HCT116 (cell line): ENCODE results near the gene SMS. TPM values are rescaled to one million over a fixed set of nuclear protein-coding genes. Genes with fewer than 3 reads are reported as not detected.

Experiments used
- ATAC-seq: fragments of 200-7000 bp; cut with Tn5 transposase; 2 replicates; pipeline ENCODE4 v1.9.1; 2020; ENCODE audit warnings: mild to moderate bottlenecking, moderate library complexity
- BruUV-seq: library from RNA; stranded (reverse); fragments of 400-500 nt; replicated peaks from 2 replicates; lab custom pipeline; 2021; lab: Mats Ljungman, UMichigan
- CTCF ChIA-PET: fragments of 300-600 bp; sonication (Branson Sonifier 250); formaldehyde crosslinking; loops from one replicate; lab custom pipeline; 2021; ENCODE audit warnings: antibody characterized with exemption; lab: Charles Lee
- POLR2A ChIA-PET: fragments of 300-600, 350-600 bp; sonication (Branson Sonifier 250); formaldehyde crosslinking; loops from one replicate; lab custom pipeline; 2021; ENCODE audit warnings: antibody characterized with exemption; lab: Charles Lee
- RAD21 ChIA-PET, 2 experiments: fragments of 300-600 bp; sonication (Branson Sonifier 250); formaldehyde crosslinking; loops; one replicate each; lab custom pipeline; 2023; ENCODE audit warnings: low total read pairs in 2 of 2; ENCODE audit not compliant: uncharacterized antibody in 2 of 2, unreplicated experiment in 2 of 2, low non-redundant PET in 1 of 2; lab: Charles Lee
- DNase-seq: peaks from one replicate; pipeline ENCODE4 v3.0.0-alpha.2; 2010; ENCODE audit warnings: low read depth, low spot score
- H2AFZ ChIP-seq: fragments of 200-600 bp; shearing (Covaris generic), sonication (generic); 2 replicates; pipeline ENCODE4 v1.6.1; 2017; ENCODE audit warnings: low read depth, mixed run types, mixed read lengths, antibody characterized with exemption, low read length; ENCODE audit not compliant: poor library complexity, severe bottlenecking
- H3K27ac ChIP-seq: 2 replicates; pipeline ENCODE4 v1.5.1; 2012; ENCODE audit warnings: low read depth, low read length
- H3K27me3 ChIP-seq: fragments of 200-600 bp; sonication (generic); 2 replicates; pipeline ENCODE4 v1.6.1; 2016; ENCODE audit warnings: mixed run types, low read length, mixed read lengths; ENCODE audit not compliant: insufficient read depth
- H3K36me3 ChIP-seq, 2 experiments: fragments of 200-500 bp in 1 of 2; fragments of 200-600 bp in 1 of 2; sonication (Bioruptor generic) in 1 of 2; sonication (generic) in 1 of 2; 2 replicates each; pipeline versions ENCODE4 v1.5.1 to v1.6.1; 2014 to 2016; ENCODE audit warnings: low read length in 2 of 2, inconsistent platforms in 1 of 2, mixed read lengths in 1 of 2, mixed run types in 1 of 2; ENCODE audit not compliant: insufficient read depth in 2 of 2, control insufficient read depth in 1 of 2
- H3K4me1 ChIP-seq, 2 experiments: fragments of 200-600 bp in 1 of 2; sonication (generic) in 1 of 2; 2 replicates each; pipeline versions ENCODE4 v1.5.1 to v1.6.1; 2012 to 2017; ENCODE audit warnings: low read length in 2 of 2, inconsistent platforms in 1 of 2, mild to moderate bottlenecking in 1 of 2, mixed read lengths in 1 of 2, mixed run types in 1 of 2, moderate library complexity in 1 of 2; ENCODE audit not compliant: insufficient read depth in 2 of 2, control insufficient read depth in 1 of 2
- H3K4me2 ChIP-seq: fragments of 200-600 bp; sonication (generic); 2 replicates; pipeline ENCODE4 v1.6.1; 2017; ENCODE audit warnings: mixed run types, low read length, mixed read lengths
- H3K4me3 ChIP-seq, 2 experiments: fragments of 200-600 bp in 1 of 2; sonication (generic) in 1 of 2; replicated peaks in 1 of 2; 2 replicates each; pipeline ENCODE4 v1.5.1; 2011 to 2016; ENCODE audit warnings: low read length in 2 of 2, control low read depth in 1 of 2, low read depth in 1 of 2, mild to moderate bottlenecking in 1 of 2, mixed read lengths in 1 of 2, mixed run types in 1 of 2
- H3K79me2 ChIP-seq: fragments of 200-600 bp; sonication (generic); 2 replicates; pipeline ENCODE4 v1.6.1; 2017; ENCODE audit warnings: mild to moderate bottlenecking, mixed run types, low read length, moderate library complexity, mixed read lengths; ENCODE audit not compliant: insufficient read depth
- H3K9ac ChIP-seq: fragments of 200-600 bp; sonication (generic); 2 replicates; pipeline ENCODE4 v1.6.1; 2016; ENCODE audit warnings: low read length, mixed read lengths
- H3K9me2 ChIP-seq: fragments of 200-600 bp; sonication (generic), shearing (Covaris generic); 2 replicates; pipeline ENCODE4 v1.6.1; 2017; ENCODE audit warnings: mixed run types, mild to moderate bottlenecking, moderate library complexity; ENCODE audit not compliant: insufficient read depth
- H3K9me3 ChIP-seq, 2 experiments: fragments of 200-500 bp in 1 of 2; fragments of 200-600 bp in 1 of 2; sonication (Bioruptor generic) in 1 of 2; sonication (generic) in 1 of 2; 2 replicates each; pipeline ENCODE4 v1.6.1; 2014 to 2017; ENCODE audit warnings: low read length in 2 of 2, mixed read lengths in 2 of 2, inconsistent platforms in 1 of 2, low read depth in 1 of 2, mild to moderate bottlenecking in 1 of 2, mixed run types in 1 of 2, moderate library complexity in 1 of 2; ENCODE audit not compliant: control insufficient read depth in 1 of 2, insufficient read depth in 1 of 2
- H4K20me1 ChIP-seq: fragments of 200-600 bp; sonication (generic), shearing (Covaris generic); 2 replicates; pipeline ENCODE4 v1.6.1; 2017; ENCODE audit warnings: mixed run types, mild to moderate bottlenecking, moderate library complexity; ENCODE audit not compliant: insufficient read depth
- CTCF ChIP-seq, 3 experiments: fragments of 200-600 bp in 1 of 3; sonication (generic) in 1 of 3; IDR thresholded peaks in 2 of 3; conservative IDR thresholded peaks in 1 of 3; 2 replicates each; pipeline ENCODE4 v1.5.1; 2012 to 2017; ENCODE audit warnings: low read depth in 2 of 3, low read length in 2 of 3, antibody characterized with exemption in 1 of 3, borderline replicate concordance in 1 of 3, control low read depth in 1 of 3, mild to moderate bottlenecking in 1 of 3, mixed read lengths in 1 of 3, mixed run types in 1 of 3, moderate library complexity in 1 of 3; ENCODE audit not compliant: insufficient read depth in 1 of 3
- EGR1 ChIP-seq: IDR thresholded peaks from 2 replicates; pipeline ENCODE4 v1.6.1; 2012; ENCODE audit warnings: low read depth
- JUND ChIP-seq: IDR thresholded peaks from 2 replicates; pipeline ENCODE4 v1.6.1; 2012
- SIN3A ChIP-seq: IDR thresholded peaks from 2 replicates; pipeline ENCODE4 v1.6.1; 2012; ENCODE audit warnings: low read depth
- SP1 ChIP-seq: IDR thresholded peaks from 2 replicates; pipeline ENCODE4 v1.6.1; 2012; ENCODE audit warnings: low read depth
- intact Hi-C: fragments of 100-400 bp; cut with micrococcal nuclease; formaldehyde crosslinking; loops from 2 replicates; pipeline ENCODE4 v1.10.0; 2022
- total RNA-seq: library from RNA; stranded (reverse); gene quantifications from one replicate; pipeline ENCODE4 v1.2.1, GENCODE V29; 2021; ENCODE audit not compliant: unreplicated experiment
- TF ChIP-seq, protein P1 (sequence below): IDR thresholded peaks from 2 replicates; pipeline ENCODE4 v1.6.1; 2012; ENCODE audit warnings: low read depth

SMS gene
- total RNA-seq, 1 experiment from 2014 or later, result 164 TPM

DNA sequence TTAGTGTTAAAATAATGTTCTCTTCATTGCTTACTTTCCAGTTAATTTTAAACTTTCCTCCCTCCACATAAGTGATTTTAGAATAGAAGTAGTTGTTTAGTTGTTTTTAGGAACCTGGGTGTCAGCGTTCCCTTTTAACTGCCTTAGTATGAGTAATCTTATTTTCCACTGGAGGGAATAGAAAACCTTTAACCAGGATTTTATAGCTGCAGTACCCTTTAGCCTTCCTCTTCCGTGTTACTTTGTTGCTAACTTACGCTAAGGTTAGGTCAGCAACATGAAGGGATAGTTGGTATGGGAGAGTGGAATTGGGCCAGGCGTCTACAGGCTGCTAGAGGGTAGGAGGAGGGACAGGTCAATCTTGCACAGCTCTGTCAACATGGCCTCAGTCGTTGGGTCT, 31.5 kb downstream of the SMS start:
- H3K79me2 ChIP-seq, result peaks cover 61% of the 10 kb centered on the region
- ATAC-seq, result no peak

GRCh38 chrX:21972721-21973120, 32.2 kb downstream of the SMS start:
- Histone ChIP-seq H3K4me3 (no peak overlapping the region), H3K79me2 (peaks cover 54% of the 10 kb centered on the region), H3K4me1 (no peaks in the 10 kb centered on the region), H4K20me1 (no peaks in the 10 kb centered on the region), H3K27me3 (no peaks in the 10 kb centered on the region), H3K9ac (no peak overlapping the region), H3K9me3 (no peaks in the 10 kb centered on the region), H3K9me2 (no peaks in the 10 kb centered on the region), H3K4me2 (no peak overlapping the region), H3K27ac (no peak overlapping the region), H2AFZ (no peak overlapping the region), H3K36me3 (peaks cover 8 to 21% of the 10 kb centered on the region in 2 experiments; a peak in 2 of 4 replicates)
- DNase-seq (no peak), ATAC-seq (peak; percentile 53)
- CTCF ChIA-PET, result no interaction called here
- TF ChIP-seq, protein P1, sequence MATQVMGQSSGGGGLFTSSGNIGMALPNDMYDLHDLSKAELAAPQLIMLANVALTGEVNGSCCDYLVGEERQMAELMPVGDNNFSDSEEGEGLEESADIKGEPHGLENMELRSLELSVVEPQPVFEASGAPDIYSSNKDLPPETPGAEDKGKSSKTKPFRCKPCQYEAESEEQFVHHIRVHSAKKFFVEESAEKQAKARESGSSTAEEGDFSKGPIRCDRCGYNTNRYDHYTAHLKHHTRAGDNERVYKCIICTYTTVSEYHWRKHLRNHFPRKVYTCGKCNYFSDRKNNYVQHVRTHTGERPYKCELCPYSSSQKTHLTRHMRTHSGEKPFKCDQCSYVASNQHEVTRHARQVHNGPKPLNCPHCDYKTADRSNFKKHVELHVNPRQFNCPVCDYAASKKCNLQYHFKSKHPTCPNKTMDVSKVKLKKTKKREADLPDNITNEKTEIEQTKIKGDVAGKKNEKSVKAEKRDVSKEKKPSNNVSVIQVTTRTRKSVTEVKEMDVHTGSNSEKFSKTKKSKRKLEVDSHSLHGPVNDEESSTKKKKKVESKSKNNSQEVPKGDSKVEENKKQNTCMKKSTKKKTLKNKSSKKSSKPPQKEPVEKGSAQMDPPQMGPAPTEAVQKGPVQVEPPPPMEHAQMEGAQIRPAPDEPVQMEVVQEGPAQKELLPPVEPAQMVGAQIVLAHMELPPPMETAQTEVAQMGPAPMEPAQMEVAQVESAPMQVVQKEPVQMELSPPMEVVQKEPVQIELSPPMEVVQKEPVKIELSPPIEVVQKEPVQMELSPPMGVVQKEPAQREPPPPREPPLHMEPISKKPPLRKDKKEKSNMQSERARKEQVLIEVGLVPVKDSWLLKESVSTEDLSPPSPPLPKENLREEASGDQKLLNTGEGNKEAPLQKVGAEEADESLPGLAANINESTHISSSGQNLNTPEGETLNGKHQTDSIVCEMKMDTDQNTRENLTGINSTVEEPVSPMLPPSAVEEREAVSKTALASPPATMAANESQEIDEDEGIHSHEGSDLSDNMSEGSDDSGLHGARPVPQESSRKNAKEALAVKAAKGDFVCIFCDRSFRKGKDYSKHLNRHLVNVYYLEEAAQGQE, result no peak
- TF ChIP-seq JUND (no peak), EGR1 (no peak), SP1 (no peak), CTCF (IDR thresholded peaks at IDR 0.05 in 2 of 3, conservative IDR thresholded peaks at IDR 0.05 in 1 of 3; ENCODE audit: borderline replicate concordance in 1 of 3, insufficient read depth in 1 of 3, low read depth in 2 of 3, low read length in 2 of 3) (0 out of 6 replicates have a peak, but pooled peaks of 1 of the 3 experiments have one; percentile 14), SIN3A (no peak)
- RAD21 ChIA-PET, result no interaction called here
- POLR2A ChIA-PET, result no interaction called here
- intact Hi-C loops, result loop anchor here (2.0 to 10.0 kb wide), 2 partner anchors 134 to 1448 kb away; partner anchors contain the start of gene MBTPS2
- no TSS peak for BruUV-seq

More for the DNA sequence above, 31.5 kb downstream of the SMS start:
- Histone ChIP-seq H3K4me2 (no peak overlapping the region), H3K27ac (no peak overlapping the region), H3K9me2 (no peaks in the 10 kb centered on the region), H4K20me1 (no peaks in the 10 kb centered on the region), H3K4me1 (no peaks in the 10 kb centered on the region), H3K4me3 (no peak overlapping the region), H3K9me3 (no peaks in the 10 kb centered on the region), H3K36me3 (peaks cover 9 to 17% of the 10 kb centered on the region in 2 experiments; a peak in 2 of 4 replicates), H3K27me3 (no peaks in the 10 kb centered on the region), H3K9ac (no peak overlapping the region), H2AFZ (no peak overlapping the region)
- DNase-seq, result no peak
- TSS peak; percentile 19 for BruUV-seq
- ChIA-PET POLR2A (no interaction called here), RAD21 (no interaction called here), CTCF (no interaction called here)
- intact Hi-C loops, result loop anchor here (2.0 to 10.0 kb wide), 2 partner anchors 133 to 1447 kb away; partner anchors contain the start of gene MBTPS2
- TF ChIP-seq SIN3A, result no peak
